ENCODE measurements around the gene NUP58.

Gene NUP58, protein sequence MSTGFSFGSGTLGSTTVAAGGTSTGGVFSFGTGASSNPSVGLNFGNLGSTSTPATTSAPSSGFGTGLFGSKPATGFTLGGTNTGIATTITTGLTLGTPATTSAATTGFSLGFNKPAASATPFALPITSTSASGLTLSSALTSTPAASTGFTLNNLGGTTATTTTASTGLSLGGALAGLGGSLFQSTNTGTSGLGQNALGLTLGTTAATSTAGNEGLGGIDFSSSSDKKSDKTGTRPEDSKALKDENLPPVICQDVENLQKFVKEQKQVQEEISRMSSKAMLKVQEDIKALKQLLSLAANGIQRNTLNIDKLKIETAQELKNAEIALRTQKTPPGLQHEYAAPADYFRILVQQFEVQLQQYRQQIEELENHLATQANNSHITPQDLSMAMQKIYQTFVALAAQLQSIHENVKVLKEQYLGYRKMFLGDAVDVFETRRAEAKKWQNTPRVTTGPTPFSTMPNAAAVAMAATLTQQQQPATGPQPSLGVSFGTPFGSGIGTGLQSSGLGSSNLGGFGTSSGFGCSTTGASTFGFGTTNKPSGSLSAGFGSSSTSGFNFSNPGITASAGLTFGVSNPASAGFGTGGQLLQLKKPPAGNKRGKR

GRCh38 chr13:25301347-25302113, at the start of gene NUP58:
TSS of gene NUP58 (plus strand) at chr13:25301625. CDS start at chr13:25301774, 149 bp downstream.
- DNase-seq: peak; percentile 53

DNA sequence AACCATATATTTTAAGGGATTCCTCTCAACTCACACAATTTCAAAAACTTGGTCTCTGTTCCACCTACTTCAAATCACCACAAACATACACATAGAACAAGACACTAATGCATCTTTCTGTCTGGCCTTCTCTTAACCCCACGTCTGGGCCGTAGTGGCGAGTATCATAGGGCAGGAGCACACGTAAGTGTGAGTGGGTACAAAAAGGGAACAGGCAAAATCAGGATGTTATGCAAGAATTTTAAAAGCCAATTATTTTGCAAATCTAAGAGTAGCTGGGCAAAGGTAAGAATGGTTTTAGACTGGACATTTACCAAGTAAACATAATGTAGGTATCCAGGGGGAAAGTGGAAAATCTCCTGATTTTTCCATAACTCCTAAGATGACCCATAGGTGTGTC, 49.2 kb upstream of the NUP58 start:
- DNase-seq: no peak

DNA sequence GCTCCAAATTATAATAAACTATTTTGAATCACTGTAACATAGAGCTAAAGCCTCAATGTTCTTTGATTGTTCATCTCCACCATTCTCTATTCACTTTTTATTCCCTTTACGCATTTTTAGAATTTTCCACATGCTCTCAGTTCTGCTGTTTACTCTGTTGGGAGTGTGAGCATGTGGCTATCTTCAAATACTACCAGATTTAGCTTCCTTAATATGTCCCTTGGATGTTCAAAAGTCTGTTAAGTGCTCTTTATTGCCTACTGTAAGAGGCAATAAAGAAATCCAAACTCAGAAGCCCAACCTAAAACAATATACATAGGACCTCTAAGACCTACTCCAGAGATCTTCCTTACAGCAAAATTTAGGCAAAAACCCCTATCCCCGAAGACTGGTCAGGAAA, 48.7 kb upstream of the NUP58 start:
- no peak for DNase-seq

GRCh38 chr13:25253702-25254101, 47.7 kb upstream of the NUP58 start:
- DNase-seq: no peak

GRCh38 chr13:25262261-25262660, 39.2 kb upstream of the NUP58 start:
- DNase-seq: no peak

DNA sequence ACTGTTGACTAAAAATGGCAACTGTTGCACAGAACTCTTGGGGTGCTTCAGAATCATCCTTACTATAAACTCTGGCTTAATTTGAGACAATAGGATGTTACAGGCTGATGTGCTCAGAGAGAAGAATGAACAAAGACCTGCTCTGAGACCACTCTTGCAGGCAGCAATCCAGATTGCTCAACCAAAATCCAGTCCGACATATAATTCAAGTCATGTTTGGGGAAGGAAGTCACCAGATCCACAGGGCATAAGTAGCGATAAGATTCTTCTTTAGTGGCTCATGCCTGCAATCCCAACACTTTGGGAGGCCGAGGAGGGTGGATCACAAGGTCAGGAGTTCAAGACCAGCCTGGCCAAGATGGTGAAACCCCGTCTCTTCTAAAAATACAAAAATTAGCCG, 34.7 kb upstream of the NUP58 start:
- no peak for DNase-seq

- DNase-seq: no peak
Measured at GRCh38 chr13:25267715-25268114, 33.7 kb upstream of the NUP58 start.

DNA sequence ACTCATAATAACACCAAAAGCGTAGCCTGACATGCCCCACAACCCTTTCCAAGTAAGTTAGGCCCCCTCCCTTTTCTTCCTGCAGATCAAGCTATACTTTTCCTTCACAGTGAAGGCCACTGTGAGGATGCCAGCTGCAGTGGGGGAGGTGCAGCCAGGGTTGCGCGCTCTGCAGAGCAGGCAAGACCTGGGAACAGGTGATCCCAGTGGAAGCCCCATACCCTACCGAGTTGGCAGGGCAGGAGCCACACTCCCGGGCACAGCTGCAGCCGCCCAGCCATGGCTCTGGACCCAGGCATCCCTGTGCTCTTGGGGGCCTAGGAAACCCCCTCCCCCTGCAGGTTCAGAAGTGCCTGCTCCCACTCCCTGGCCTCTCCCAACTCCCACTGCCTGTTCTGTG, 32.9 kb upstream of the NUP58 start:
- DNase-seq: no peak

DNA sequence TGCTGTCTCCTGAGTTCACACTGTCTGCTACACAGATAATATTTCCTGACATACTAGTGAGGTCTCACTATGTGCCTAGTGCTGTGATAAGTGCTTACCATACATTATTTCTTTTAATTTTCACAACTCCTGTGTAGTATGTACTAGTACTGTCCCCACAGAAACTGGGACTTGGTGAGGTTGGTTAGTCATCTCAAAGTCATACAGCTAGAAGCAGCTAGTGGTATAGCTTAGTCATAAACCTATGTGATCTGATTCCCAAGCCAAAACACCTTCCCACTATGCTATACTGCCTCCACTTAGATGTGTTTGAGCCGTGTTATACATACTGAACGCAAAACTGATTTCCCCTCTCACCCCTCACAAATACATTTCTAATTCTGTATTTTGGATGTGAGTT, 24.7 kb upstream of the NUP58 start:
- DNase-seq: no peak

GRCh38 chr13:25280396-25280795, 21.0 kb upstream of the NUP58 start:
- no peak for DNase-seq

DNA sequence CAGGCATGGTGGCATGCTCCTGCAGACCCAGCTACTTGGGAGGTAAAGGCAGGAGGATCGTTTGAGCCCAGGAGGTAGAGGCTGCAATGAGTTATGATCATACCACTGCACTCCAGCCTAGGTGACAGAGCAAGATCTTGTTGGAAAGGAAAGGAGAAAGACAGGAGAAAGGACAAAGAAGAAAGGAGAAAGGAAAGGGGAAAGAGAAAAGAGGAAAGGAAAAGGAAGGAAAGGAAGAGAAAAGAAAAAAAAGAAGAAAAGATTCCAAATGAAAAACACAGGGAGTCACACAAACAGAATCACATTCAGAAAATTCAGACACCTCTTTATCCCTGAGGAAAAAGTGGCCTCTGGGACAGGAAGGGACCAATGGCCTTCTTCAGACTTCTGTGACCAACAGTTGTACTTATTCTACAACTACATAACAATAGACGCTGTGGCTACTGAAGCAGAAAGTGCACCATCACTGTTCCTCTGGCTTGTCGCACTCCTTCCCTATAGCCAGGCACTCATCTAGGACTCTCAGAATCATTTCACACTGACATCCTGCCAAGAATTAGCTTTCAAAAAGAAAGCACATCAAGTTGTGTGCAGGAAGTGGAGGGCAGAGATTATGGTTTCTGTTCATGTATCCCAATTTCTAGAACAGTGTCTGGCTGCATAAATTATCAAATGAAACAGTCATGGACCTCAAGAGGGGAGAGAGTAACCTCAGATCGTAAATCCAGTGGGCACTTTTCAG, 20.1 kb upstream of the NUP58 start:
- DNase-seq: no peak

DNA sequence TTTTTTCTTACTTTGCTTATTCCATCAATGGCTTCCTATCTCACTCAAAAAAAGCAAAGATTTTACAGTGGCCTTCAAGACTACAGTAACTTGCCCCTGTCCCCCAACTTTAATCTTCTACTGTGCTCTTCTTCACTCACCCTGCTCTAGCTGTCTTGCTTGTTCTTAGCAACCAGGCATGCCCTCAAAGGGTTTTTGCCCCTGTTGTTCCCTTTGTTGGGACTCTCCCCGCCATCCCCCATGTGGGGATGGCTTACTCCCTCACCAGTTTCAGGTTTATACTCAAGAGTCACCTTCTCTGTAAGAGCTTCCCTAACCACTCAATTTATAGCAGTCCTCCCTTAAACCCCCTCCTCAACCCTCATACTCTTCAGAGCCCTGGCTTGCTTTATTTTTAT, 19.5 kb upstream of the NUP58 start:
- DNase-seq: no peak

- no peak for DNase-seq
Measured at GRCh38 chr13:25286308-25286968, 15.0 kb upstream of the NUP58 start.

- DNase-seq: peak; percentile 36
Measured at GRCh38 chr13:25286969-25287961, 14.2 kb upstream of the NUP58 start, which contains the start of gene MTMR6. TSS of gene MTMR6 (minus strand) at chr13:25287488. CDS start at chr13:25287247, 241 bp downstream.

DNA sequence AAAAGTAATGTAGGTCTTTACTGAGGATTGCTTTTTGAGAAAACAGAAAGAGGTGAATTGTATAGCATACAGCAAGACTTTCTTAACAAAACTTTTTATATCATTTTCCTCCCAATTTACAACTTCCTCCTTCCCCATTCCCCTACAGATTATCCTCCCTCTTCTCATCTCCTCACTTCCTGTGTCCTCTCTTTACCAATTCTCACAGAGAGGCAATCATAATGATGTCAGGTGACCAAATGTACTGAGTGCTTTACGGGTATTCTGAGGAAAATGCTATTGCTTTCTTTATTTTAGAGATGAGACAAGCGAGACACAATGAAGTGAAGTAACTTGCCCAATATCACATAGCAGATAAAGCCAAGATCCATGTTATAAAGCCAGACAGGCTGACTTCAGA, 12.5 kb upstream of the NUP58 start:
- no peak for DNase-seq

GRCh38 chr13:25291691-25292090, 9.7 kb upstream of the NUP58 start:
- DNase-seq: no peak

DNA sequence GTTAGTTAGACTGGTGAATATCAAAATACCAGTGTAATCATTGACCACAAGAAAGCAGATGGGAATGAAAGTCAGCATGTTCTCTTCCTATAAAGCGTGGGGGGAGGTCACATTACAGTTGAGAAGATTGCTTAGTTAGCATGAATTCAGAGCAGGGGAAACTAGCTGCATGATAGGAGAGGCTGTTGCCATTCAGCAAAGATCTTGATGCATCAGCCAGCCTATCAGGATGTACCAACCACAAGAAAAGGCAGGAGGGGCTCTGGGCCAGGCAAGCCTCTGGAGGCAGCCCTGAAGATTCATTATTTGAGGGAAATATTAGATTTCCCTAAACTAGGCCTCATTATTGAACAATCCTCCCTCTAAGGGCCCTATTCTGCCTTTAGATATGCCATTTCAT, 9.1 kb upstream of the NUP58 start:
- DNase-seq: no peak

DNA sequence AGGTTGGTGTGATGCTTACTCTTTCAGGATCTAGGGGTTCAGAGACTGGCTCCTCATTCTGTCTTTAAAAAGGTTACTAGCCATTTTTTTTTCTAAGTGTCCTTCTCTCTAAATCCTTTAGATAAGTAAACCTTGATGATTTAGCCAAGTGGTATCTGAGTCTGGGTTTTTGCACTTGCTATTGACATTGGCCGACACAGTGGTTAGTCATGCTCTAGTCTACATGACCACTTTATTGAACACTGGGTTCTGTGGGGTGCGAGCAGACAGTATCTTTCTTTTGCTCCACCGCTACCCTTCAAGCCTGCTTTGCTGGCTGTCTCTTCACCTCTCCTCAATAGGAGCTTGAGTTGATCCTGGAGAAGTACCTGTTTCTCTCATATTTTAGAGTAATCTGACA, 6.2 kb upstream of the NUP58 start:
- no peak for DNase-seq

DNA sequence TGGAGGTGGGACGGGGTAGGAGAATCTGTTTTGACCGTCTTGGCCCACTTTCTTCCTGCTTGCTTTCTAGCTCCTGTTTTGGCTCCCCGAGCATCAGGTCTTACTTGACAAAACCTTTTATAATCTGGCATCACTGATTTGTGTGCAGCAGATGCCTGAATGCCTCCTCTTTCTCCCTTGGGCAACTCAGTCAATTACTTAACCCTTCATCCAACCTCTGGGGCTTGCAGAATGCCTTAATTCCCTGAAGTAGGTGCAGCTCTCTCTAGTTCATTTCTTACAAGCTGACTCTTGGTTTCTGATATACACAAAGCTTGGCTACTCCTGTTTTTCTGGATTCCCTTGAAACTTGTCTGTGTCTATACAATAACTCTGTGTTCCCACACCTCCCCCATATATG, 5.7 kb upstream of the NUP58 start:
- no peak for DNase-seq

GRCh38 chr13:25300861-25301346, 521 bp upstream of the NUP58 start:
- no peak for DNase-seq

GRCh38 chr13:25302121-25302520, 696 bp downstream of the NUP58 start:
- no peak for DNase-seq

Data from NCI-H2081 treated with DMSO at 0.1 percent for 48 hours (cell line).